Neuronal stem cell (in vitro differentiated cells): ENCODE measurements around the gene NAV1.

Experiments used
- DNase-seq: peaks from one replicate; pipeline ENCODE4 v3.0.0-alpha.2; 2013; ENCODE audit warnings: low spot score
- H2AFZ ChIP-seq: one replicate; pipeline ENCODE4 v1.6.1; 2013; ENCODE audit warnings: mild to moderate bottlenecking, low read length, inconsistent platforms
- H2AK5ac ChIP-seq: 2 replicates; pipeline ENCODE4 v1.6.1; 2013; ENCODE audit warnings: low read depth, mild to moderate bottlenecking, inconsistent platforms, low read length, moderate library complexity, mixed read lengths
- H2BK120ac ChIP-seq: 2 replicates; pipeline ENCODE4 v1.6.1; 2013; ENCODE audit warnings: low read depth, mild to moderate bottlenecking, inconsistent platforms, low read length, moderate library complexity, mixed read lengths
- H2BK12ac ChIP-seq: one replicate; pipeline ENCODE4 v1.6.1; 2013; ENCODE audit warnings: low read length, inconsistent platforms
- H2BK15ac ChIP-seq: 2 replicates; pipeline ENCODE4 v1.6.1; 2013; ENCODE audit warnings: mild to moderate bottlenecking, low read length, inconsistent platforms, mixed read lengths
- H2BK5ac ChIP-seq: one replicate; pipeline ENCODE4 v1.6.1; 2013; ENCODE audit warnings: inconsistent platforms, mild to moderate bottlenecking, low read length, moderate library complexity
- H3K14ac ChIP-seq: one replicate; pipeline ENCODE4 v1.6.1; 2013; ENCODE audit warnings: low read length, inconsistent platforms
- H3K18ac ChIP-seq: 2 replicates; pipeline ENCODE4 v1.6.1; 2013; ENCODE audit warnings: low read length, inconsistent platforms
- H3K23ac ChIP-seq: 2 replicates; pipeline ENCODE4 v1.6.1; 2013; ENCODE audit warnings: low read depth, mild to moderate bottlenecking, mixed read lengths, low read length, inconsistent platforms; ENCODE audit not compliant: poor library complexity
- H3K27ac ChIP-seq: replicated peaks from 3 replicates; pipeline ENCODE4 v1.5.1; 2013; ENCODE audit warnings: low read length, inconsistent platforms
- H3K27me3 ChIP-seq, 3 experiments: 2 replicates each; pipeline ENCODE4 v1.6.1; 2013; ENCODE audit warnings: low read length in 3 of 3, mild to moderate bottlenecking in 2 of 3, inconsistent platforms in 1 of 3, low read depth in 1 of 3, mixed read lengths in 1 of 3, moderate library complexity in 1 of 3; ENCODE audit not compliant: control insufficient read depth in 3 of 3, insufficient read depth in 3 of 3
- H3K36me3 ChIP-seq, 2 donors: replicated peaks in 1 of 2; 2 replicates each; pipeline ENCODE4 v1.6.1; 2013; ENCODE audit warnings: low read length in 2 of 2; ENCODE audit not compliant: control insufficient read depth in 2 of 2, insufficient read depth in 2 of 2
- H3K4ac ChIP-seq: 2 replicates; pipeline ENCODE4 v1.6.1; 2013; ENCODE audit warnings: inconsistent platforms, mild to moderate bottlenecking, low read length, moderate library complexity
- H3K4me1 ChIP-seq, 2 donors: 1 replicate in 1 of 2; 2 replicates in 1 of 2; pipeline ENCODE4 v1.6.1; 2013; ENCODE audit warnings: low read length in 2 of 2, low read depth in 1 of 2; ENCODE audit not compliant: control insufficient read depth in 2 of 2, insufficient read depth in 1 of 2
- H3K4me2 ChIP-seq: one replicate; pipeline ENCODE4 v1.6.1; 2013; ENCODE audit warnings: mild to moderate bottlenecking, low read length, inconsistent platforms; ENCODE audit not compliant: insufficient read depth, poor library complexity, severe bottlenecking
- H3K4me3 ChIP-seq, 2 donors: 2 replicates each; pipeline ENCODE4 v1.5.1; 2013; ENCODE audit warnings: low read length in 2 of 2, mild to moderate bottlenecking in 2 of 2, inconsistent platforms in 1 of 2, moderate library complexity in 1 of 2
- H3K79me1 ChIP-seq: one replicate; pipeline ENCODE4 v1.6.1; 2013; ENCODE audit warnings: low read depth, mild to moderate bottlenecking, inconsistent platforms, low read length, moderate library complexity
- H3K9ac ChIP-seq: one replicate; pipeline ENCODE4 v1.6.1; 2013; ENCODE audit warnings: mild to moderate bottlenecking, low read depth, low read length, inconsistent platforms; ENCODE audit not compliant: poor library complexity
- H3K9me3 ChIP-seq, 2 donors: replicated peaks in 1 of 2; 2 replicates each; pipeline versions ENCODE3 to v1.6.1; 2013; ENCODE audit warnings: low read length in 2 of 2, mild to moderate bottlenecking in 2 of 2, inconsistent platforms in 1 of 2, low read depth in 1 of 2, mixed read lengths in 1 of 2, moderate library complexity in 1 of 2; ENCODE audit not compliant: control insufficient read depth in 2 of 2, insufficient read depth in 1 of 2
- H4K8ac ChIP-seq: one replicate; pipeline ENCODE4 v1.6.1; 2013; ENCODE audit warnings: low read depth, mild to moderate bottlenecking, inconsistent platforms, low read length, moderate library complexity
- H4K91ac ChIP-seq: one replicate; pipeline ENCODE4 v1.6.1; 2013; ENCODE audit warnings: low read length, low read depth, mild to moderate bottlenecking, inconsistent platforms; ENCODE audit not compliant: poor library complexity
- WGBS, 2 donors: extraction: QIAGEN DNeasy Blood & Tissue Kit; methylation state at CpG; one replicate each; pipeline ENCODE4 v1.1.7; 2013; ENCODE audit warnings: missing lambda C conversion rate in 2 of 2, mixed read lengths in 1 of 2; ENCODE audit not compliant: insufficient read length in 2 of 2, insufficient replicate concordance in 1 of 2; ENCODE audit errors: extremely low coverage in 2 of 2; 5-methylcytosine and 5-hydroxymethylcytosine counted together

NAV1 gene

DNA sequence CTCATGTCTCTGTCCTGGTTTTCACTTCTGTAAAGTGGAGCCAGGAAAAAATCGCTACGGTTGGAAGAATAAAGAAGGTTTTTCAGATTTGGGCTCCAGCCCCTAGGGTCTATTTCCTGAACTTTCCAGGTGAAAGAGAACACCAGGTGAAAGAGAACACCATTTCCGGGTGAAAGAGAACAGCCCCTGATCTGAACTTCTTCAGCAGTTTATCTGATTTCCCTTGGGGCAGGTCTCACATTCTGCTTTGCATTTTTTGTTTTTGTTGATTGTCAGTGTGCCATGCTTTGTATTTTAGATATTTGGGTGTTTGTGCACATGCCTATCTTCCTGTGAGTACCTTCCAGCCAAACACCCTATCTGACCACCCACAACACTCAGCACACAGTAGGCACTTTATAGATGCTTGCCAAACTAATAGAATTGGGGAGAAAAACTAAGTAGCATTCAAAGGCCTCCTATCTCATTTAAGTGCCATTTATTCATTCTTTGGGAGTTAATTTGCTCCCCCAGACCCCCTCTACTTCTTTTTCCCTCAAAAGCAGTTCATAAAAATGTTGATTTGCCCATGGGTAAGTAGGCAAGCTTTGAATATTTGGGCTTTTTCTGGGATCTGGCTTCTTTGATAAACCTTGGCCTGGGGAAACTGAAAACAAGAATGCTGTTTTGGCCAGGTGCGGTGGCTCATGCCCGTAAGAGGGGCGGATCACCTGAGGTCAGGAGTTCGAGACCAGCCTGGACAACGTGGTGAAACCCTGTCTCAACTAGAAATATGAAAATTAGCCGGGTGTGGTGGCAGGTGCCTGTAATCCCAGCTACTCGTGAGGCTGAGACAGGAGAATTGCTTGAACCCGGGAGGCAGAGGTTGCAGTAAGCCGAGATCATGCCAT is 2.2 kb downstream of the NAV1 start:
- H3K9ac ChIP-seq: no peak overlapping the region
- H3K9me3 ChIP-seq: peaks cover 0 to 8% of the 10 kb centered on the region in 2 donors
- no peak overlapping the region for H2BK15ac ChIP-seq
- no peak overlapping the region for H3K27ac ChIP-seq
- H4K8ac ChIP-seq: no peak overlapping the region
- H3K23ac ChIP-seq: no peak overlapping the region
- H3K4me2 ChIP-seq: no peak overlapping the region
- H3K4me3 ChIP-seq: no peak overlapping the region
- no peak overlapping the region for H3K14ac ChIP-seq
- H3K4ac ChIP-seq: no peak overlapping the region
- H2BK5ac ChIP-seq: no peak overlapping the region
- peaks cover 7 to 11% of the 10 kb centered on the region in 2 donors for H3K4me1 ChIP-seq
- peaks cover 3 to 66% (median 25%) of the 10 kb centered on the region in 3 experiments for H3K27me3 ChIP-seq
- no peak for DNase-seq
- H2AK5ac ChIP-seq: no peak overlapping the region
- no peak overlapping the region for H4K91ac ChIP-seq
- H2BK120ac ChIP-seq: no peak overlapping the region
- H3K18ac ChIP-seq: no peak overlapping the region
- H3K79me1 ChIP-seq: no peaks in the 10 kb centered on the region
- no CpG with 5 or more reads among the region's 12 CpGs for WGBS, 2 donors
- no peak overlapping the region for H2AFZ ChIP-seq
- H2BK12ac ChIP-seq: no peak overlapping the region
- H3K36me3 ChIP-seq: no peaks in the 10 kb centered on the region

DNA sequence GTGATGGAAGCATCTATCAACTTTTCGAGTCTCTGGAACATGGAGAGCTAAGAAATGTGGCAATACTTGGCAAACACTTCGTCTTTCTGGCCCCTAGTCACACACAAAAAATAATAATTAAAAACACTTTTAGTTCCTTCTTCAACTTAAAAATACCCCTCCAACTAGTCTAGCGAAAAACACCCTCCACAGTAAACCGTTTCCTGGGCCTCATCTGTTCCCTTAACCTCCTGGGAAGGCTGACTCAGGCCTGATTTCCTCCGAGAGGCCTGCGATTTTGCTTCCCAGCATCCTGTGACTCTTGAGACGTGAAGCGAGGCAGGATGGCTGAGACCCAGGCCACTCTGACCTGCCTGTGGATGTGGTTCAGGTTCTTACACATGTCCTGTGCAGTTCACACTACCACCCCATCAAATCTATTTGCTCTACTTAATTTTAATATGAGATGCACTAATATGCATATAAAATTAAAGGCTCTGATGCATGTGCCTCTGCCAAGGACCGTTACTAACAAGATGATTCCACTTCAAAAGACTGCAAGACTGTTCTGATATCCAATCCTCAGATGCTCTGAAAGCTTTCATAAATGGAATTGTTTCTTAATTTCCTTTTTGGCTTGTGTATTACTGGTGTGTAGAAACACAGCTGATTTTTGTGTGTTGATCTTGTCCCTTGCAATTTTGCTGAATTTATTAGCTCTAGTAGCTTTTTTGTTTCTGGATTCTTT is 3.5 kb downstream of the NAV1 start:
- H3K79me1 ChIP-seq: no peaks in the 10 kb centered on the region
- no peak overlapping the region for H4K91ac ChIP-seq
- no peak overlapping the region for H2BK15ac ChIP-seq
- H3K4me1 ChIP-seq: peaks cover 9 to 11% of the 10 kb centered on the region in 2 donors
- no peak overlapping the region for H3K14ac ChIP-seq
- H3K9ac ChIP-seq: no peak overlapping the region
- no peak overlapping the region for H3K27ac ChIP-seq
- H3K23ac ChIP-seq: no peak overlapping the region
- H3K4me2 ChIP-seq: no peak overlapping the region
- no peak overlapping the region for H3K18ac ChIP-seq
- H2AK5ac ChIP-seq: no peak overlapping the region
- H3K4ac ChIP-seq: no peak overlapping the region
- H3K36me3 ChIP-seq: no peaks in the 10 kb centered on the region
- WGBS, 2 donors: no CpG with 5 or more reads among the region's 9 CpGs
- H3K27me3 ChIP-seq: peaks cover 3 to 52% (median 25%) of the 10 kb centered on the region in 3 experiments
- H2AFZ ChIP-seq: no peak overlapping the region
- H2BK120ac ChIP-seq: no peak overlapping the region
- H2BK5ac ChIP-seq: no peak overlapping the region
- DNase-seq: no peak
- no peak overlapping the region for H2BK12ac ChIP-seq
- peaks cover 0 to 8% of the 10 kb centered on the region in 2 donors for H3K9me3 ChIP-seq
- no peak overlapping the region for H4K8ac ChIP-seq
- no peak overlapping the region for H3K4me3 ChIP-seq

DNA sequence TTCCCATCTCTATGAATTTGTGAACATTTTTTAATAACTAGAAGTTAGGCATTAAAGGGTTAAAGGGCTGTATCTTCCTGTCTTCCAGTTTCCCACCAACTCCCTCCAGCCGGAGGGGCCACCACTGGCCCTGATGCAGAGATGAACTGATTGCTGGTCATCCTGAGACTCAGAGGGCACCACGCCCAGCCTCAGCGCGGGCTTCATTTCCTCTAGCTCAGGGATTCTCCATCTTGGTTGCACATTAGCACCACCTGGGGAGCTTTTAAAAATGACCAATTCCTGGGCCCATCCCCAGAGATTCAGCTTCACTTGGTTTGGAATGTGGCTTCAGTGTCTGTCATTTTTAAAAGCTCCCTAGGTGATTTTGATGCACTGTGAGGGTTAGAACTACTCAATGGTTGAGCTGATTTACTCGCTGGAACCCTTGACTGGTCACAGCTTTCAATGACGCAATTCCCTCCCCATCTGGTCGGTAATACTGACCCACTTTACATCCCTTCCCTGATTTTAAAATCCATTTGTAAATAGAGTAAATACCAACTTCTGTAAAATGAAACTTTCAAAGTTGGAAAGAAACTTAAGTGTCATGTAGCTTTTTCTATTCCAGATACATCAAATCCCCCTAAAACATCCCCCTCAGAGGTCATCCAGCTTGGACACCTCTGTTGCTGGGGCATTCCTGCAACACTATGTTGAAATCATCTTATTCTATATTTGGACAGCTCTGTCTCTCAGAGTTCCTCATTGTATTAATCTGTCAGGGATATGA is 5.1 kb downstream of the NAV1 start:
- peaks cover 0 to 8% of the 10 kb centered on the region in 2 donors for H3K9me3 ChIP-seq
- no peak overlapping the region for H3K4me2 ChIP-seq
- H2BK5ac ChIP-seq: no peak overlapping the region
- H3K27ac ChIP-seq: no peak overlapping the region
- H3K4ac ChIP-seq: no peak overlapping the region
- peaks cover 3 to 41% (median 22%) of the 10 kb centered on the region in 3 experiments for H3K27me3 ChIP-seq
- H3K4me3 ChIP-seq: no peak overlapping the region
- no peaks in the 10 kb centered on the region for H3K79me1 ChIP-seq
- H4K8ac ChIP-seq: no peak overlapping the region
- no peak overlapping the region for H2BK120ac ChIP-seq
- no peak overlapping the region for H3K9ac ChIP-seq
- H2BK12ac ChIP-seq: no peak overlapping the region
- H3K4me1 ChIP-seq: peaks cover 4 to 8% of the 10 kb centered on the region in 2 donors
- no peaks in the 10 kb centered on the region for H3K36me3 ChIP-seq
- no peak overlapping the region for H2AFZ ChIP-seq
- no peak overlapping the region for H4K91ac ChIP-seq
- no peak overlapping the region for H3K23ac ChIP-seq
- WGBS, 2 donors: no CpG with 5 or more reads among the region's 7 CpGs
- H3K18ac ChIP-seq: no peak overlapping the region
- no peak for DNase-seq
- H2BK15ac ChIP-seq: no peak overlapping the region
- no peak overlapping the region for H2AK5ac ChIP-seq
- no peak overlapping the region for H3K14ac ChIP-seq
